ENCODE data around the gene MARF1. TPM values are rescaled to one million over a fixed set of nuclear protein-coding genes. Genes with fewer than 3 reads are reported as not detected.

MARF1 gene
- total and polyA plus RNA-seq, 2 of the 8 experiments (the other 6 are each of a cell fraction or from before 2014, with no cell fraction given) = 5.6 to 31.4 TPM

DNA sequence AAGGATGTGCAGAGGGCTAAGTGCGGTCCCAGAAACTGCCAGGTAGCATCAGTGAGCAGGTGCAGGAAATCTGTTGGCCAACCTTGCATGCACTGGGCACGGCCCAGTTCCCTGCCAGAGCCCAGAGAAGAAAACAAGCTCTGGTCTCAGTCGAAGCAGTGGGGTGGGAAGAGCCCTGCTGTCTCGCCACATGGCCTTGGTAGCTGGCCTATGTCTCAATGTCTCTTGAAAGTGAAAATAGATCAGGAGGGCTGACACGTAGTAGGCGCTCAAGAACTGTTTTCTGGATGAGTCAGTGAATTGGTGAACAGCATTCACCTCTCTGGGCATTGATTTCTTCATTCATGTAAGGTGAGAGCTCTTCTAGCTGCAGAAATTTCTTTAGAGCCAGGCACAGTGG lies 90.4 kb downstream of the MARF1 start (continued):
- TF ChIP-seq, protein P1, sequence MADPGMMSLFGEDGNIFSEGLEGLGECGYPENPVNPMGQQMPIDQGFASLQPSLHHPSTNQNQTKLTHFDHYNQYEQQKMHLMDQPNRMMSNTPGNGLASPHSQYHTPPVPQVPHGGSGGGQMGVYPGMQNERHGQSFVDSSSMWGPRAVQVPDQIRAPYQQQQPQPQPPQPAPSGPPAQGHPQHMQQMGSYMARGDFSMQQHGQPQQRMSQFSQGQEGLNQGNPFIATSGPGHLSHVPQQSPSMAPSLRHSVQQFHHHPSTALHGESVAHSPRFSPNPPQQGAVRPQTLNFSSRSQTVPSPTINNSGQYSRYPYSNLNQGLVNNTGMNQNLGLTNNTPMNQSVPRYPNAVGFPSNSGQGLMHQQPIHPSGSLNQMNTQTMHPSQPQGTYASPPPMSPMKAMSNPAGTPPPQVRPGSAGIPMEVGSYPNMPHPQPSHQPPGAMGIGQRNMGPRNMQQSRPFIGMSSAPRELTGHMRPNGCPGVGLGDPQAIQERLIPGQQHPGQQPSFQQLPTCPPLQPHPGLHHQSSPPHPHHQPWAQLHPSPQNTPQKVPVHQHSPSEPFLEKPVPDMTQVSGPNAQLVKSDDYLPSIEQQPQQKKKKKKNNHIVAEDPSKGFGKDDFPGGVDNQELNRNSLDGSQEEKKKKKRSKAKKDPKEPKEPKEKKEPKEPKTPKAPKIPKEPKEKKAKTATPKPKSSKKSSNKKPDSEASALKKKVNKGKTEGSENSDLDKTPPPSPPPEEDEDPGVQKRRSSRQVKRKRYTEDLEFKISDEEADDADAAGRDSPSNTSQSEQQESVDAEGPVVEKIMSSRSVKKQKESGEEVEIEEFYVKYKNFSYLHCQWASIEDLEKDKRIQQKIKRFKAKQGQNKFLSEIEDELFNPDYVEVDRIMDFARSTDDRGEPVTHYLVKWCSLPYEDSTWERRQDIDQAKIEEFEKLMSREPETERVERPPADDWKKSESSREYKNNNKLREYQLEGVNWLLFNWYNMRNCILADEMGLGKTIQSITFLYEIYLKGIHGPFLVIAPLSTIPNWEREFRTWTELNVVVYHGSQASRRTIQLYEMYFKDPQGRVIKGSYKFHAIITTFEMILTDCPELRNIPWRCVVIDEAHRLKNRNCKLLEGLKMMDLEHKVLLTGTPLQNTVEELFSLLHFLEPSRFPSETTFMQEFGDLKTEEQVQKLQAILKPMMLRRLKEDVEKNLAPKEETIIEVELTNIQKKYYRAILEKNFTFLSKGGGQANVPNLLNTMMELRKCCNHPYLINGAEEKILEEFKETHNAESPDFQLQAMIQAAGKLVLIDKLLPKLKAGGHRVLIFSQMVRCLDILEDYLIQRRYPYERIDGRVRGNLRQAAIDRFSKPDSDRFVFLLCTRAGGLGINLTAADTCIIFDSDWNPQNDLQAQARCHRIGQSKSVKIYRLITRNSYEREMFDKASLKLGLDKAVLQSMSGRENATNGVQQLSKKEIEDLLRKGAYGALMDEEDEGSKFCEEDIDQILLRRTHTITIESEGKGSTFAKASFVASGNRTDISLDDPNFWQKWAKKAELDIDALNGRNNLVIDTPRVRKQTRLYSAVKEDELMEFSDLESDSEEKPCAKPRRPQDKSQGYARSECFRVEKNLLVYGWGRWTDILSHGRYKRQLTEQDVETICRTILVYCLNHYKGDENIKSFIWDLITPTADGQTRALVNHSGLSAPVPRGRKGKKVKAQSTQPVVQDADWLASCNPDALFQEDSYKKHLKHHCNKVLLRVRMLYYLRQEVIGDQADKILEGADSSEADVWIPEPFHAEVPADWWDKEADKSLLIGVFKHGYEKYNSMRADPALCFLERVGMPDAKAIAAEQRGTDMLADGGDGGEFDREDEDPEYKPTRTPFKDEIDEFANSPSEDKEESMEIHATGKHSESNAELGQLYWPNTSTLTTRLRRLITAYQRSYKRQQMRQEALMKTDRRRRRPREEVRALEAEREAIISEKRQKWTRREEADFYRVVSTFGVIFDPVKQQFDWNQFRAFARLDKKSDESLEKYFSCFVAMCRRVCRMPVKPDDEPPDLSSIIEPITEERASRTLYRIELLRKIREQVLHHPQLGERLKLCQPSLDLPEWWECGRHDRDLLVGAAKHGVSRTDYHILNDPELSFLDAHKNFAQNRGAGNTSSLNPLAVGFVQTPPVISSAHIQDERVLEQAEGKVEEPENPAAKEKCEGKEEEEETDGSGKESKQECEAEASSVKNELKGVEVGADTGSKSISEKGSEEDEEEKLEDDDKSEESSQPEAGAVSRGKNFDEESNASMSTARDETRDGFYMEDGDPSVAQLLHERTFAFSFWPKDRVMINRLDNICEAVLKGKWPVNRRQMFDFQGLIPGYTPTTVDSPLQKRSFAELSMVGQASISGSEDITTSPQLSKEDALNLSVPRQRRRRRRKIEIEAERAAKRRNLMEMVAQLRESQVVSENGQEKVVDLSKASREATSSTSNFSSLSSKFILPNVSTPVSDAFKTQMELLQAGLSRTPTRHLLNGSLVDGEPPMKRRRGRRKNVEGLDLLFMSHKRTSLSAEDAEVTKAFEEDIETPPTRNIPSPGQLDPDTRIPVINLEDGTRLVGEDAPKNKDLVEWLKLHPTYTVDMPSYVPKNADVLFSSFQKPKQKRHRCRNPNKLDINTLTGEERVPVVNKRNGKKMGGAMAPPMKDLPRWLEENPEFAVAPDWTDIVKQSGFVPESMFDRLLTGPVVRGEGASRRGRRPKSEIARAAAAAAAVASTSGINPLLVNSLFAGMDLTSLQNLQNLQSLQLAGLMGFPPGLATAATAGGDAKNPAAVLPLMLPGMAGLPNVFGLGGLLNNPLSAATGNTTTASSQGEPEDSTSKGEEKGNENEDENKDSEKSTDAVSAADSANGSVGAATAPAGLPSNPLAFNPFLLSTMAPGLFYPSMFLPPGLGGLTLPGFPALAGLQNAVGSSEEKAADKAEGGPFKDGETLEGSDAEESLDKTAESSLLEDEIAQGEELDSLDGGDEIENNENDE (IDR thresholded peaks at IDR 0.05; ENCODE audit: insufficient replicate concordance, low read length) = no peak
- TF ChIP-seq, protein P2, sequence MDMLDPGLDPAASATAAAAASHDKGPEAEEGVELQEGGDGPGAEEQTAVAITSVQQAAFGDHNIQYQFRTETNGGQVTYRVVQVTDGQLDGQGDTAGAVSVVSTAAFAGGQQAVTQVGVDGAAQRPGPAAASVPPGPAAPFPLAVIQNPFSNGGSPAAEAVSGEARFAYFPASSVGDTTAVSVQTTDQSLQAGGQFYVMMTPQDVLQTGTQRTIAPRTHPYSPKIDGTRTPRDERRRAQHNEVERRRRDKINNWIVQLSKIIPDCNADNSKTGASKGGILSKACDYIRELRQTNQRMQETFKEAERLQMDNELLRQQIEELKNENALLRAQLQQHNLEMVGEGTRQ (IDR thresholded peaks at IDR 0.05; ENCODE audit: low read length) = no peak
- TF ChIP-seq EGR1 (IDR thresholded peaks at IDR 0.05; ENCODE audit: borderline replicate concordance, low read depth, low read length) (no peak), KDM5A (IDR thresholded peaks at IDR 0.05; ENCODE audit: low read length) (no peak), ZNF274 (IDR thresholded peaks at IDR 0.05; ENCODE audit: borderline replicate concordance, extremely low read depth, low read length) (no peak), RNF2 (IDR thresholded peaks at IDR 0.05; ENCODE audit: borderline replicate concordance, low read depth, low read length, missing control alignments, poor library complexity, severe bottlenecking) (no peak), SP2 (IDR thresholded peaks at IDR 0.05; ENCODE audit: low read length) (no peak), FOSL1 (IDR thresholded peaks at IDR 0.05; ENCODE audit: insufficient read depth, low read depth, low read length) (no peak), SIRT6 (IDR thresholded peaks at IDR 0.05; ENCODE audit: low read length) (no peak)

Data from H1 (cell line).